Stimulated activated CD8-positive, alpha-beta memory T cell treated with anti-CD3 and anti-CD28 coated beads, Interleukin-15, amount 100 ng/mL, for 1 hour (primary cell): ENCODE results near the gene LNX2.

ENCODE experiments used
- DNase-seq: peaks from one replicate; pipeline ENCODE4 v3.0.0-alpha.2; 2020; ENCODE audit warnings: low read depth

Gene LNX2

DNA sequence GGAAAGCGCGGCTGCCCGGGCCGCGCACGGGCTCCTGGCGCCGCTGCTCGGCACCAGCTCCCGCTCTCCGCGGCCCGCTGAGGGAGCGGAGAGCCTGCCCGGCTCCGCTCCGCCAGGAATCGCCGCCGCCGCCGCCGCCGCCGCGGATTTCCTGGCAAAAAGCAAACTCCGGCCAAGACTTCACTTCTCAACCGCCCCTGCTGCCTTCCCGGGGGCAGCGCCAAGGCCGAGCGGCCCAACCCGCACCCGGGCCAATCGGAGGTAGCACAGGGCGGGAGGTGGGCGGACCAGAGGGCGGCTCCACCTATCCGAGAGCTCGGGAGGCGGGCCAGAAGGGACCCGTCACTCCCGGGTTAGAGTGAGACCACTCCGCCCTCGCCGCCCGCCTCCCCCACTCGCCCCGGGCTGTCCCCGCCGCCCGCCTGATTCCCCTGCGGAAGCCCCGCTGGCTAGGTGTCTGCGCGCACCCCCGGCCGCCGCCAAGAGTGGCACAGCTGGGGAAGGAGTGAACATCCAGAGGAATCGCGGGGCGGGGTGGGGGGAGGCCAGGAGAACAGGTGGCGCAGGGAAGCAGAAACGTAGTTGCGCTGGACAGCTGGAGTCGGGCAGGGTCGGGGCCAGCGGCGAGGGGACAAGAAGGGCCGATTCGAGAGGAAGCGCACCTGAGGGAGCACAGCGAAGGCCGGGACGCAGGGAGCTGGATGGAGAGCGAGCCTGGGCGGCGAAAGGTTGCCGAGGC is at the start of gene LNX2:
LNX2 (minus strand) TSS at position 153 of the 739 bp plus-strand sequence. CDS start 38,826 bp downstream, outside the sequence.
- DNase-seq, result peak; percentile 92

DNA sequence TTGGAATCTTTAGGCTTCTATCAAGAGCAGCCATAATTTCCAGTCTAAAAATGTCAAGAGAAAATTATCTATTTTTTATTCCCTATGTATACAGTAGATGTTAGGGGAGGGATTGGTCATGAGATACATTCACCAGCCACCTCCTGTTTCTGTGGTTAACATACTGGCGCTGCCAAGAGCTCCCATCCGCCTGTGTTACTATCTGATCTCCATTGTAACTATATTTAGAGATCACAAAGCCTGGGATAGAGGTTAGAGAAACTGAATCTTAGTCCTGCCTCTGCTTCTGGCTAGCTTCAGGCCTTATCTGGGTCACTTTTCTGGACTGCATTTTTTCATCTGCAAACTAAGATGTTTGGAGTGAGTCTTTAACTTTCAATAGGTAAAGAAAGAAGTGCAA is 47.6 kb upstream of the LNX2 start:
- DNase-seq, result no peak

DNA sequence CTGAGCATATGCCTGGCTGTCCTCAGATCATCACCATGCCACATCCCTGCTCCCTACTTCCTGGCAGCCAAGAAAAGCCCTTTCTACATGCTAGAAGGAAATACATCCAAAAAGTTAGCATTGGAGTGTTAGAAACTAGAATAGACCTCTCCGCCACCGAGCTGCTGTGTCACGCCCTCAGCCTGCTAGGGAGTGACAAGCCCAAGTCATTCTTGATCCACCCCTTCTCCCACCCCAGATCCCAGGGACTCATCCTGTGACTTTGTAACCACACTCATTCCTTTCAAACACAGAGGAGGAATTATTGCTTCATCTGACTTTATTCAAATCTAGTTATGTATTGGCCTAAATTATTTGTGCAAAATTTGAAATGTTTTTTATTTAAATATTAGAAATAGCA is 46.6 kb upstream of the LNX2 start:
- DNase-seq, result no peak

GRCh38 chr13:27665761-27666160 is 45.4 kb upstream of the LNX2 start:
- no peak for DNase-seq

DNA sequence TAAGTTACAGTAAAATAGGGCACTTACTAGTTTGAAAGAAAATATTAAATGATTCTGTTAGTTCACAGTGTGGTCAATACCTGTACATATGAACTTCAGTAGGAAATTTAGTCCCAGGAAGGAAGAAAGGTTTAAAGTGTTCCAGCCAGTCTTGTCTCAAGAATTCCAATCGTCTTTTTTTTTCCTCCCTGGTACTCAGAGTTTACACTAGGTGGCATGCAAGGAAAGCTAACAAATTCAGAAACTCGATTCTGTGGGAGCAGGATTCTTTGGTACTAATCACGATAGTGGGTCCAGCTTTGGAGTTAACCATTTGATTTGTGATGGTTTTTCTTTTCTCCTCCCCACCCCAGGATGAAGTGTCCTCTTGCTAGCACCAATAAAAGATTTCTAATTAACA is 45.0 kb upstream of the LNX2 start:
- DNase-seq, result no peak

GRCh38 chr13:27663947-27664346 is 43.6 kb upstream of the LNX2 start:
- DNase-seq, result no peak

DNA sequence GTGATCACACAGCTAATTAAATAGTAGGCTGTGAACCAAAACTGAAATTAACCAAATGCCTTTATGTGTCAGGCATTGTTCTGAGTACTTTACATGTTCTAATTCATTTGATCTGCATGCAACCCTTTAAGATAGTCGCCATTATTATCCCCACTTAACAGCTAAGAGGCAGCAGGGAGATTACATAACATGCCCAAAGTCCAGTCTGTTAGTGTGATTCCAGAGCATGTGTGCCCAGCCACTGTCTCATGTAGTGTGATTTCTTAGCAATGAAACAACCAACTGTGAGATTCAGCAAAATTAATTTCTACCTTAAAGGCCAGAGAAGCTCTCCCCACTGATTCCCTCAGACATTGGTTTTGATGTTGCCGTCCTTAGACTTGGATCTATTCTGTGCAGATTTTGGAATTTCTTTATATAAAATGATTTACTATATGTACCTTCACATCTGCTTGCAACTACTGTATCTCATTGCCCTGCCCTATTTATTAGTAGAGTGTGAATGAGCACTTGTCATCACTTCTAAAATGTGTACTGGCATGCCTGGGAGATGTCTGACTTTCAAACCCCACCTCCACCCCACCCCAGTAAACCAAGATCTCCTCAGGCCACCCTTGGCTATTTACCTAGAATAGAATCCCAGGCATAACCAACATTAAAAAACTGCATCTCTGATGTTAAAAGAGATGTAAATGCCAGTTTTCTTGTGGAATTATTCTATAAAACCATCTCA is 42.6 kb upstream of the LNX2 start:
- DNase-seq, result no peak

GRCh38 chr13:27661017-27661416 is 40.7 kb upstream of the LNX2 start:
- DNase-seq, result no peak

- no peak for DNase-seq
These were observed 40.2 kb upstream of the LNX2 start for GRCh38 chr13:27660511-27660910.

GRCh38 chr13:27659145-27659865 is 39.0 kb upstream of the LNX2 start:
- no peak for DNase-seq

- DNase-seq, result no peak
These were observed 38.2 kb upstream of the LNX2 start for GRCh38 chr13:27658546-27658945.

- DNase-seq, result no peak
These were observed 37.4 kb upstream of the LNX2 start for GRCh38 chr13:27657724-27658123.

DNA sequence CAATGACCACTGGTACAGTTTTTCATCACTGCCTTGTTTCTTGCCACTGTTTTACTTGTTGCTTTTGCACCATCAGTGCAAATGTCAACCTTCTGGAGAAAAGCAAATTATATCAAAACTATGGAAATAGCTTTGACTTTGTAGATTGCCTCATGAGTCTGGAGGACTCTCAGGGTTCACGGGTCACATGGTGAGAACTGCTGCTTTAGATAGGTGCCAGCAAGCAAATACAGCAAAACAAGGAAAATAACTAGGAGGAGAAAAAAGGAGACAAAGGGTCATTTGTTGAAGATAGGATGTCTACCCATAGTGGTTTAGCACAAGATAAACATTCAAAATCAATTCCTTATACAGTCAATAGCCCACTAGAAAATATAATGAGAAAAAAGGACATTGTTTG is 34.5 kb upstream of the LNX2 start:
- no peak for DNase-seq

DNA sequence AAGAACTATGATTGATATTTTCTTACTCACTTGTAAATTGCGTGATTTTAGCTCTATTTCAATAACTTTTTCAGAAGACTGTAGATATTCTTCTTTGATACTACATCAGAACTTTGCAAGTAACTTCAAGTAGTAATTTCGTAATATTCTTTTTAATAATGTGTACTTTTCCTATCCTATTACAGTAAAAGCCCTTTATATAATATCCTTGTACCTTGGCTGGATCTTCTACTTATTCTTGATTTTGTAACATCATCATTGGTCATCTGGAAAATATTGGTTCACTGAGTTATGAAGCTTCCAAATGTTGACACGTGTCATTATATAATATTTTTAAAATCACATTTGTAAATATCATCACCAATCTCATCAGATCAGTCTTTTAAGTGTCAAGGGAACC is 33.7 kb upstream of the LNX2 start:
- DNase-seq, result no peak

GRCh38 chr13:27650312-27650711 is 30.0 kb upstream of the LNX2 start:
- no peak for DNase-seq

DNA sequence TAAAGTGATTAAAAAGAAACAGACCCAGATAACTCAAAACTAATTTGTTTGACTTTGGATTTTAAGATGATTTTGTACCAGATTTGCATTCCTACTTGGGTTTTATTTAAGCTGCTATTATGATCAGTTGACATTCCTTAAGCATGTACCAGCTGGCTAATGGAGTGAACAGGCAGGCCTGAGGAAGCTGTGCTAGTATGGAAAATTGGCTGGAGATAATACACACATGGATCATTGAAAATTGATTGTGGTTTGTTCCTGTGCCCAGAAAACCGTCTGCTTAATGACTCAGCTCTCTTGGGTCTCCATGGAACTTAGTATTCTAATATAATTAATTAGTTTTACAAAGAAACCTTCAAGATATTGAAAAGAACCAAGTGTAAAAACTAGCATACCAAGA is 24.0 kb upstream of the LNX2 start:
- DNase-seq, result no peak

DNA sequence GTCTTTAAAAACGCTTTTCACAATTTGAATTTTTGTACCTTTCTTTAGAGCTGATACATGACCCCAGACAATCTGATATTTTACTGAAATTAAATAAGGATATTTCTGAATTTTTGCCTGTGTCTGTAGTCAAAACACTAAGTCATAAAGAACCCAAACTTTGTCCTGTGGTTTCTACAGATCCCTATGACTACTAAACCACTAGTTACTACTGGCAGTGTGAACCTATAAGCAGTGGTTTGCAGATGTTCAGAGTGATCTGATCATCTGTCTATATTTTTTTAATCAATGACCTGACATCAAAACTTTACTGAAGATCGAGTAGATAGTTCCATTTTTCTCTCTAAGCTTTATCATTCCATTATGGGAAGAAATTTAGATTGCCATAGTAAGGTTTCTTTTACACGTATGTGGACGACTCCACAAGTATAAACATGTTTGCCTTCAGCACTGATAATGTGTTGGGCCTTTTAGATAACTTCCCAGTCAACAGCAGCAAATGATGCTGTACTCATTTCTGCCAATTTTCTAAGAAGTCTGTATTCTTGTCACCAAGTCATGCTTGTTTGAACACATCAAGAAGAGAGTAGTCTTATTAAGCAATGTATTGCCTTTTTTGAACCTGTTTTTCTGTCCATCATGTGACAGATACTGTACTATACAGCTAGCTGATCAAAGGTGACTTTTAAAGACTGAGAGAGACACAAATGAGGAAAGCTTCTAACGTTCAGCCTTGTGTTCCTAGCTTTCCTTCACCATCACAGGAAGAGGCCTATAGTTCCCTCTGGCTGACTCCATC is 23.2 kb upstream of the LNX2 start:
- DNase-seq, result no peak

DNA sequence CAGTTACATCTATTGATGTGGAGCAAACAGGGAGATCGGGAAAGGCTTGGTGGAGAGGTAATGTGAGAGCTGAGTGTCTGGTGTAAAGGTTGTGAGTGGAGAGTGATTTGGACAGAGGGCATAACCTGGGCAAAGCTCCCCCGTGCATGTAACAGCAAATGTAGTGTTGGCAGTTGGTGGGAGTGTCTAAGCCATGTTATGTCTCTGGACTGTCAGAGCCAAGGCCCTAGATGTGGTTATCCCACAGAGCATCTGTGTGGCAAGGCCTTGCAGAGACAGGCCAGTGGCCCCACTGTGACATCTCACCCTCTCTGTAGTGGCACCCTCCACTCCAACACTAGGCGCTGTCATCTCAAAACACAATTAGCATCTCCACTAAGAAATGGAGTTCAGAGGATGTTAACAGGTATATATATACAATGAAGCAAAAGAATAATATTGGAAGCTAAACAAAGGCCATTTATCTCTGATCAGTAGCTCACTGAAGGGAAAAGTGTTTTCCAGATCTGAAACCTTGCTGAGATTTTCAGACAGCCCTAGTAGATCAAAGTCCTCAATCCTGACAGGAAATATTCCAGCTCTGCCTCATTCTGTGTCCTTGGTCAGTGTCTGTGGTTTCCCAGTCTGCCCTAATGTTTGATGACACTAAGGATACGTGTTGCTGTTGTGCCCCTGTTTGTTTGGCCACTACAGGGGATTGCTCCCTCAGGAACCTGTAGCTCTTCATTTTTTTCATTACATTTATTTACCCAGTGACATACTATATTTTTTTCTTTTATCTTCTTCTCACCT is 21.6 kb upstream of the LNX2 start:
- no peak for DNase-seq

DNA sequence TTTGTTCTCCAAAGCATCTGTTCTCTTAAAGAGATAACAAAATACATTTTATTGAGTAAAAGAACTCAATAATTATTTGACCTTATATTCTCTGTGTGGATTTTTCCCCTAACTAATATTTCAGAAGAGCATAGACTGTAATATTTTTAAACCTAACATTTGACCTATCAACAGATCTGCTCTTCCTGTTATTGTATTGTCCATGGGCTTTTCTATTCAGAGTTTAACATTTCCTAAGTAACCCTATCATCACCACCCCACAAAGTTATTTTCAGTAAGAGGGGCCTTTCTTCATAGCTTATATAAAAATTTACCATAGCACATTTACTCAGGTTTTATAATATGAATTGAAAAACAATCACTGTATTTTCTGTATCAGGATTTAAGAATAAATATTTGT is 18.9 kb upstream of the LNX2 start:
- DNase-seq, result no peak

DNA sequence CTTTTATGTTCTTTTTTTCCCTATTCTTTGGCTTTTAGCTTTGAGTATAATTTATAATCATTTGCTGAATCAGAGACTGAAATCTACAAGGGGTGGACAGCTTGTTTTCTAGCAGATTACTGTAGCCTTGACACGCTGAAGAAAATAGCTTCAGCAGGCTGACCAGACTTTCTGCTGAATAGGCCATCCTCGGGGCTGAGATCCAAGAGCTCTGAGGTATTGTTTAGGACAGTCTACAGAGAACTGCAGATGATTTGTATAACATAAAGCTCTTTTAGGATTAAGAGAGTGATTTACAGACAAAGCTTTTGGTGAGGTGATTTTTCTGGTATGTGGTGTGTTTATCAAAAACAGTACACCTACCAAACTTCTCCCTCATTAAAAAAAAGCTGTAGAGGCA is 18.2 kb upstream of the LNX2 start:
- no peak for DNase-seq

- DNase-seq, result no peak
These were observed 17.7 kb upstream of the LNX2 start for GRCh38 chr13:27638001-27638400.

DNA sequence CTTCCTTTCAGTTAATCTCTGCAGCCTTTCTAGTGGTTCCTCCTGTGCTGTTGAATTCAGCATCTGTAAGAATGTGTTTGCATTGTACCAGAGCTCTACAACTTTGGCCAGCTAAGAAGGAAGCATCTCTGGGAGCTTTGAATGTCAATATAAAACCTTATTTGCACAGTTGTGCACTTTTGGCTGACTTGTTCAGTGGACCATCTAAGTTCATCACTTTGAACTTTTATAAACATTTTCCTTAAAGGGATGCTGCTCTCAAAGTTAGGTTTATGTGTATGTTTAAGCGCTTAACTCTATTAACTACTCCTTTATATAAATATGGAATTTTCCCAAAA is 16.9 kb upstream of the LNX2 start:
- no peak for DNase-seq
